HG03520 (cell line): Measurements from ENCODE around the gene UBA52.
"Not testable (repeated sequence)": the region's sequence is repeated elsewhere in the genome, so short reads cannot be mapped to it uniquely, and the experiment has no call there.

Source experiments
- ATAC-seq: cut with Tn5 transposase; IDR thresholded peaks from one replicate; pipeline ENCODE4 v1.9.1; 2021; ENCODE audit warnings: mild to moderate bottlenecking, moderate library complexity; ENCODE audit not compliant: unreplicated experiment

UBA52 gene

GRCh38 chr19:18591735-18592385 is 20.2 kb downstream of the UBA52 start:
- ATAC-seq: no peak

- ATAC-seq: not testable (repeated sequence)
These were observed 21.1 kb downstream of the UBA52 start for GRCh38 chr19:18592732-18593131.

GRCh38 chr19:18593367-18594095 is 21.9 kb downstream of the UBA52 start:
- no peak for ATAC-seq

- ATAC-seq: no peak
These were observed 22.6 kb downstream of the UBA52 start for GRCh38 chr19:18594096-18594823.

- no peak for ATAC-seq
These were observed 23.2 kb downstream of the UBA52 start for GRCh38 chr19:18594824-18595373.

GRCh38 chr19:18595475-18595874 is 23.8 kb downstream of the UBA52 start:
- no peak for ATAC-seq

GRCh38 chr19:18596752-18597157 is 25.1 kb downstream of the UBA52 start:
- no peak for ATAC-seq

- no peak for ATAC-seq
These were observed 26.4 kb downstream of the UBA52 start for GRCh38 chr19:18597809-18598660.

GRCh38 chr19:18599485-18599884 is 27.8 kb downstream of the UBA52 start:
- ATAC-seq: no peak

- ATAC-seq: not testable (repeated sequence)
These were observed 29.2 kb downstream of the UBA52 start for GRCh38 chr19:18600692-18601397.

- no peak for ATAC-seq
These were observed 30.2 kb downstream of the UBA52 start for GRCh38 chr19:18601875-18602274.

GRCh38 chr19:18603255-18603957 is 31.7 kb downstream of the UBA52 start:
- no peak for ATAC-seq

GRCh38 chr19:18603958-18604819 is 32.5 kb downstream of the UBA52 start:
- no peak for ATAC-seq

GRCh38 chr19:18604820-18605159 is 33.1 kb downstream of the UBA52 start:
- no peak for ATAC-seq

GRCh38 chr19:18605196-18605545 is 33.5 kb downstream of the UBA52 start:
- ATAC-seq: no peak

- ATAC-seq: no peak
These were observed 34.1 kb downstream of the UBA52 start for GRCh38 chr19:18605546-18606280.

GRCh38 chr19:18606281-18607225 is 34.9 kb downstream of the UBA52 start, which contains the start of gene CRLF1:
CRLF1 (minus strand) TSS chr19:18606799; CDS start chr19:18606656, 143 bp downstream.
- ATAC-seq: no peak
